ENCODE measurements around the gene USF1. TPM values are rescaled to one million over a fixed set of nuclear protein-coding genes. Genes with fewer than 3 reads are reported as not detected.
"Not testable (repeated sequence)": the region's sequence is repeated elsewhere in the genome, so short reads cannot be mapped to it uniquely, and the experiment has no call there.

The USF1 gene
- total RNA-seq, 1 experiment from 2014 or later = 75.4 TPM

DNA sequence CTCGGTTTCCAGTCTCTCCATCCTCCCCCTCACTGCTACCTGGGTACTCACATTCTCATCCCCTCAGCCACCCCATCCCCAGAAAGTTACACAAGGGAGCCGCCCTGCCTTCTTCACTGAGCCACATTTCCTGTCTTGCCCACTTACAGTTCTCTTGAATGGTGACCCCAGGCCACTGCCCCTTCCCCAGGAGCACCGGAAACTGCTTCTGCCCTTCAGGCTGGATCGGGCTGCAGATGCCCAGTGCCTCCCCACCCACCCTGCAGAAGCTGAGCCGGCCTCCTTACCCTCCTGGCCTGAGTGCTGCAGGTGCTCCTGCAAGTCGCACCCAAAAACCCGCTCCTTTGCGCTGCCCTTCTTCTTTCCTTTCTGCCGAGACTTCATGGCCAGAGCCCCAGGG lies 23.5 kb upstream of the USF1 start:
- Mint-ChIP-seq H3K4me3 (ENCODE audit: low read depth, unreplicated experiment) (no peak overlapping the region), H3K27me3 (ENCODE audit: unreplicated experiment) (no peaks in the 10 kb centered on the region), H3K36me3 (ENCODE audit: insufficient read depth, unreplicated experiment) (peaks cover 18% of the 10 kb centered on the region), H3K4me1 (ENCODE audit: low read depth, unreplicated experiment) (peaks cover 3% of the 10 kb centered on the region), H3K27ac (ENCODE audit: unreplicated experiment) (no peak overlapping the region), H3K9me3 (ENCODE audit: low read depth, unreplicated experiment) (no peaks in the 10 kb centered on the region)
- TF ChIP-seq, protein P1, sequence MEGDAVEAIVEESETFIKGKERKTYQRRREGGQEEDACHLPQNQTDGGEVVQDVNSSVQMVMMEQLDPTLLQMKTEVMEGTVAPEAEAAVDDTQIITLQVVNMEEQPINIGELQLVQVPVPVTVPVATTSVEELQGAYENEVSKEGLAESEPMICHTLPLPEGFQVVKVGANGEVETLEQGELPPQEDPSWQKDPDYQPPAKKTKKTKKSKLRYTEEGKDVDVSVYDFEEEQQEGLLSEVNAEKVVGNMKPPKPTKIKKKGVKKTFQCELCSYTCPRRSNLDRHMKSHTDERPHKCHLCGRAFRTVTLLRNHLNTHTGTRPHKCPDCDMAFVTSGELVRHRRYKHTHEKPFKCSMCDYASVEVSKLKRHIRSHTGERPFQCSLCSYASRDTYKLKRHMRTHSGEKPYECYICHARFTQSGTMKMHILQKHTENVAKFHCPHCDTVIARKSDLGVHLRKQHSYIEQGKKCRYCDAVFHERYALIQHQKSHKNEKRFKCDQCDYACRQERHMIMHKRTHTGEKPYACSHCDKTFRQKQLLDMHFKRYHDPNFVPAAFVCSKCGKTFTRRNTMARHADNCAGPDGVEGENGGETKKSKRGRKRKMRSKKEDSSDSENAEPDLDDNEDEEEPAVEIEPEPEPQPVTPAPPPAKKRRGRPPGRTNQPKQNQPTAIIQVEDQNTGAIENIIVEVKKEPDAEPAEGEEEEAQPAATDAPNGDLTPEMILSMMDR (IDR thresholded peaks at IDR 0.05; ENCODE audit: unreplicated experiment) = no peak
- no peak for DNase-seq
- no TSS peak for BruUV-seq (replicated peaks)
- CTCF ChIA-PET = interaction anchor here (0.6 to 1.4 kb wide), 2 partner anchors 28 to 957 kb away, joined by 4 to 9 read pairs; partner anchors contain the start of gene KLHDC9
- intact Hi-C loops (cut with micrococcal nuclease; ENCODE audit: unreplicated experiment) = no loop called here

DNA sequence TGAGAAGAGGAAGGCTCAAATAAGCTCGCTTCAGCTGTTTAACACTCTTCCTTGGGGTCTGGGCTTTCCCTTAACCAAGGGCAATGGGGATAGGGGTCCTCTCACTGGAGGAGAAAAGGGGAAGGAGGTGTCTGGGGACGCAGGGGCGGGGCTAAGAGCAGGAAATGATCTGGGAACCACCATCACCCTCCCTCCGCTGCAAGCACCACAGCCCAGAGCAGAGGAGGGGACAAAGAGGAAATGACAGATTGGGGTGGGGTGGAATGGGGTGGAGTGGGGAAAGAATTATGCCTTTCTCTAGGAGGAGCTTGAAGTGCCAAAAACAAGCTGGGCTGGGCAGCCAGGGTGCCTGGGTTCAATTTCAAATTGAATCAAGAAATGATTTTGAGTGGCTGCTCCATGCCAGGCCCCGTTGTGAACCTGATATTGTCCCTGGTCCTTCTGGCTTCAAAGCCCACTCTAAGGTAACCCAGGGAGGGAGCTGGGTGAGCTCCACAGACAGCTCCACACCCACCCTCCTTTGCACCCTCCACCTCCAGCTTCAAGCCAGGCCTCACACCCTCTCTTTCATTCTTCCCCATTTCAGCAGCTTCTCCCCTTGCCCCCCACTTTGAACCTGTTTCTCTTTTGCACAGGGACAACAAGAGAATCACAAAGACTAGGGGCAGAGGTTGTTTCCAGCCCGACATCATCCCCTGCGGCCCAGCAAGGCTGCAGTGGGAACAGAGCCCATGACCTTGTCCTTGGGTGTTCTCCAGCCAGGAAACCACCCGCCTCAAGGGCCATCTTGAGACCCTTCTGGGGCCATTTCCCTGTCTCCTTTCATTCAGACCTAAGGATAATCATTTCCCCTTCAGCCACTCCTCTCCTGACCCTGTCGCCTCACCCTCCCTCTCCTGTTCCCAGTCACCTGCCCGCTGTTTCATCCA lies 22.8 kb upstream of the USF1 start:
- H3K4me3 Mint-ChIP-seq (ENCODE audit: low read depth, unreplicated experiment) = no peak overlapping the region
- H3K27me3 Mint-ChIP-seq (ENCODE audit: unreplicated experiment) = peaks cover 7% of the 10 kb centered on the region
- intact Hi-C loops (cut with micrococcal nuclease; ENCODE audit: unreplicated experiment) = no loop called here
- no peak overlapping the region for H3K27ac Mint-ChIP-seq (ENCODE audit: unreplicated experiment)
- no peak for DNase-seq
- H3K9me3 Mint-ChIP-seq (ENCODE audit: low read depth, unreplicated experiment) = no peaks in the 10 kb centered on the region
- no TSS peak for BruUV-seq (replicated peaks)
- peaks cover 13% of the 10 kb centered on the region for H3K36me3 Mint-ChIP-seq (ENCODE audit: insufficient read depth, unreplicated experiment)
- peaks cover 10% of the 10 kb centered on the region for H3K4me1 Mint-ChIP-seq (ENCODE audit: low read depth, unreplicated experiment)
- TF ChIP-seq, protein P1 (IDR thresholded peaks at IDR 0.05; ENCODE audit: unreplicated experiment) = no peak
- CTCF ChIA-PET = interaction anchor here (0.6 to 1.4 kb wide), 2 partner anchors 29 to 956 kb away, joined by 4 to 9 read pairs; partner anchors contain the start of gene KLHDC9

DNA sequence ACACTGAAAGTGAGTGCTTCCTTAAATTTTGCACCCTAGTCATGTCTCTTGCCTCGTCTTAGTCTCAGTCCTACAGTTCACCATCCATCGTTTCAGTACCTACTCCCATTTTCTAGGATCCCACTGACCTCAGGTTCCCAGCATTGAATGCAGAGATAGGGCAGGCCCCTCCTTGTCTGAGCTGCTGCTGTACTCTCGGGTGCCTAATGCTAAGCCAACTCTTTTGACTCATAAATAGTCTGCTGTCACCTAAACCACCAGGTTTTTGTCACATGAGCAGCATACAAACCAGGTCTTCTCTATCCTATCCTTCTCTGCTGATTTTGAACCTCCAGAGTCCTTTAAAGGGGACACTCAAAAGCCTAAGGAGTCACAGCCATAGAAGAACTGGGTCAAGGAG lies 20.9 kb upstream of the USF1 start:
- peaks cover 10% of the 10 kb centered on the region for H3K4me1 Mint-ChIP-seq (ENCODE audit: low read depth, unreplicated experiment)
- BruUV-seq (replicated peaks) = no TSS peak
- no peaks in the 10 kb centered on the region for H3K9me3 Mint-ChIP-seq (ENCODE audit: low read depth, unreplicated experiment)
- TF ChIP-seq, protein P1 (IDR thresholded peaks at IDR 0.05; ENCODE audit: unreplicated experiment) = no peak
- H3K4me3 Mint-ChIP-seq (ENCODE audit: low read depth, unreplicated experiment) = no peak overlapping the region
- no peaks in the 10 kb centered on the region for H3K36me3 Mint-ChIP-seq (ENCODE audit: insufficient read depth, unreplicated experiment)
- DNase-seq = no peak
- intact Hi-C loops (cut with micrococcal nuclease; ENCODE audit: unreplicated experiment) = no loop called here
- H3K27me3 Mint-ChIP-seq (ENCODE audit: unreplicated experiment) = peaks cover 9% of the 10 kb centered on the region
- CTCF ChIA-PET = no interaction called here
- H3K27ac Mint-ChIP-seq (ENCODE audit: unreplicated experiment) = no peak overlapping the region

DNA sequence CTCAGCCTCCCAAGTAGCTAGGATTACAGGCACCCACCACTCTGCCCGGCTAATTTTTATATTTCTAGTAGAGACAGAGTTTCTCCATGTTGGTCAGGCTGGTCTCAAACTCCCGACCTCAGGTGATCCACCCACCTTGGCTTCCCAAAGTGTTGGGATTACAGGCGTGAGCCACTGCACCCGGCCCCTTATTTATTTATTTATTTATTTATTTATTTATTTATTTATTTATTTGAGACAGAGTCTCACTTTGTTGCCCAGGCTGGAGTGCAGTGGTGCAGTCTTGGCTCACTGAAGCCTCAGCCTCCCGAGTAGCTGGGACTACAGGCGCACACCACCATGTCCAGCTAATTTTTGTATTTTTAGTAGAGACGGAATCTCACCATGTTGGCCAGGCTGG lies 19.9 kb upstream of the USF1 start:
- H3K4me1 Mint-ChIP-seq (ENCODE audit: low read depth, unreplicated experiment); H3K9me3 Mint-ChIP-seq (ENCODE audit: low read depth, unreplicated experiment); H3K27me3 Mint-ChIP-seq (ENCODE audit: unreplicated experiment); H3K4me3 Mint-ChIP-seq (ENCODE audit: low read depth, unreplicated experiment); H3K27ac Mint-ChIP-seq (ENCODE audit: unreplicated experiment); DNase-seq; intact Hi-C loops (cut with micrococcal nuclease; ENCODE audit: unreplicated experiment); BruUV-seq (replicated peaks); H3K36me3 Mint-ChIP-seq (ENCODE audit: insufficient read depth, unreplicated experiment): not testable (repeated sequence)
- CTCF ChIA-PET = interaction anchor here (0.6 kb wide), 1 partner anchor 325 kb away, joined by 4 read pairs; no protein-coding TSS in a partner anchor

DNA sequence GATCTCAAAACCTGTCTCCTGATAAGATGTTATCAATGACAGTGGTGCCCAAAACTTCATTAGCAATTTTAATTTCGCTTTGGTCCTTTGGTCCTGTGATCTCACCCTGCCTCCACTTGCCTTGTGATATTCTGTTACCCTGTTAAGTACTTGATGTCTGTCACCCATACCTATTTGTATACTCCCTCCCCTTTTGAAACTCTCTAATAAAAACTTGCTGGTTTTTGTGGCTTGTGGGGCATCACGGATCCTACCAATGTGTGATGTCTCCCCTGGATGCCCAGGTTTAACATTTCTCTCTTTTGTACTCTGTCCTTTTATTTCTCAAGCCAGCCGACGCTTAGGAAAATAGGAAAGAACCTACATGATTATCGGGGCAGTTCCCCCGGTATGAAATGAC lies 18.2 kb upstream of the USF1 start:
- BruUV-seq (replicated peaks); H3K27me3 Mint-ChIP-seq (ENCODE audit: unreplicated experiment); H3K9me3 Mint-ChIP-seq (ENCODE audit: low read depth, unreplicated experiment); H3K36me3 Mint-ChIP-seq (ENCODE audit: insufficient read depth, unreplicated experiment); H3K27ac Mint-ChIP-seq (ENCODE audit: unreplicated experiment); CTCF ChIA-PET; H3K4me1 Mint-ChIP-seq (ENCODE audit: low read depth, unreplicated experiment); H3K4me3 Mint-ChIP-seq (ENCODE audit: low read depth, unreplicated experiment); DNase-seq: not testable (repeated sequence)
- intact Hi-C loops (cut with micrococcal nuclease; ENCODE audit: unreplicated experiment) = loop anchor here (5.0 kb wide), 1 partner anchor 33 kb away; the partner anchor contains the start of gene KLHDC9
